ENCODE results near the gene MVB12B.

- TF ChIP-seq CTCF (IDR thresholded peaks at IDR 0.05) (no peak), POLR2A (IDR thresholded peaks at IDR 0.05) (no peak)
Observed at GRCh38 chr9:126327714-126328185, 1.1 kb downstream of the MVB12B start.

All from vagina (tissue), 2 donors.